ENCODE measurements around the gene RPH3AL.

The RPH3AL gene

DNA sequence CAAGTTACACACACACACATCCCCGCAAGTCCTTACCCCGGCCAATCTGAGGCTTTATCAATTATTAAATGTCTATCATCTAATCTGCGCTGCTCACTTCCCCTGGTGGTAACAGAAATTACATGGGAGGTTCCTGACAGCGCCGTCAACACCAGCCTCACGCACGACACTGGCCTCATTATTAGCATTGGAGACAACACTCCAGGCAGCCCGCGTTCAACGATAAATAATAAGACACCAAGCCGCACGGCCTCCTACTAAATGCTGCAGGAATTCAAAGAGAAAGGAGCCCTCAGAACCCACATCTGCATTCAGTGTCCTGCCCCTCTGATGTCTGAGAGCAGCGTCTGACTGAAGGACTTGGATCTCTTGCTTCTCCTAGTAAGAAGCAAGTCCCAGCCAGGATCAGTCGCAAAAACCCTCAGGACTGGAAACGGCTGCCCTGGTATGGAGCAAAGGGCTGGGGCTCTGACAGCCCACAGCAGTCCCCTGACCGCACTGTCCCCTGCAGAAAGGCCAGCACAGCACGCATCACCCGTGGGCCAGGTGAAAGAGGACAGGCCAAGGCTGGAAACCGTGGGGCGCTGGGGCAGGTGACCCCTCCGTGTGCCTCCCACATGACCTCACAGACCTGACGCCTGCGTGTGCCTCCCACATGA lies 7.6 kb upstream of the RPH3AL start (continued):
- TF ChIP-seq POU6F1 (CRISPR knock-in tag; IDR thresholded peaks at IDR 0.05; ENCODE audit: borderline replicate concordance, low read depth), result no peak
- TF ChIP-seq ZC3H10 (CRISPR knock-in tag; IDR thresholded peaks at IDR 0.05), result no peak

DNA sequence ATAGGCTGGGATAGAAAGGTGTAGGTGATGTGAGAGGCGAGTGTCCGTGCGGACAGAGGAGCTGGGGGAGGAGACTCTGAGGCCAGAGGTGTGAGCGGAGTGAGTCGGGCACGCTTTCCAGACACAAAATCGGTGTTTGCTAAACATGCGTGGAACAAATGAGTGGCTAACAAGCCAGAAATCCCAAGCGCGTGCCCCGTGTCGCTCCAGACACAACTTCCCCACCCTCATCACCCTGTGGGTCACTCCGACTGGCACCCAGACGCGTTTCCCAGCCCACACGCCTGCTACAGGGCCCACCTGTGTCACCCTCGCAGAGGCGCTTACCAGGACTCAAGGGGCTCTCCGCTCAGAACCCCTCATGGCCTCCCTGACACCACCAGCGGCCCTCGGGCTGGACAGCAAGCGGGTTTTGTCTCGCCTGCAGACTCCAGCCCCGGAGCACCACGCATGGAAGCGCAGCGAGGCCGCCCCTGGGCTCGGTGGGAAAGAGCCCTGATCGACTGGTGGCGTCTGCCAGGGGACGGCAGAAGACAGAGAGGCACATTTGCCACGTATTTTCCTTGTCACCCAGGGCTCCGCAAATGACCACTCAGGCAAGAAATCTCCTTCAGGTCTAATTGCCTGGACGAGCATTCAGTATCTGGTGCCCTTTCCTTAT lies 6.0 kb upstream of the RPH3AL start:
- no peak for ATAC-seq
- TF ChIP-seq, protein P1, sequence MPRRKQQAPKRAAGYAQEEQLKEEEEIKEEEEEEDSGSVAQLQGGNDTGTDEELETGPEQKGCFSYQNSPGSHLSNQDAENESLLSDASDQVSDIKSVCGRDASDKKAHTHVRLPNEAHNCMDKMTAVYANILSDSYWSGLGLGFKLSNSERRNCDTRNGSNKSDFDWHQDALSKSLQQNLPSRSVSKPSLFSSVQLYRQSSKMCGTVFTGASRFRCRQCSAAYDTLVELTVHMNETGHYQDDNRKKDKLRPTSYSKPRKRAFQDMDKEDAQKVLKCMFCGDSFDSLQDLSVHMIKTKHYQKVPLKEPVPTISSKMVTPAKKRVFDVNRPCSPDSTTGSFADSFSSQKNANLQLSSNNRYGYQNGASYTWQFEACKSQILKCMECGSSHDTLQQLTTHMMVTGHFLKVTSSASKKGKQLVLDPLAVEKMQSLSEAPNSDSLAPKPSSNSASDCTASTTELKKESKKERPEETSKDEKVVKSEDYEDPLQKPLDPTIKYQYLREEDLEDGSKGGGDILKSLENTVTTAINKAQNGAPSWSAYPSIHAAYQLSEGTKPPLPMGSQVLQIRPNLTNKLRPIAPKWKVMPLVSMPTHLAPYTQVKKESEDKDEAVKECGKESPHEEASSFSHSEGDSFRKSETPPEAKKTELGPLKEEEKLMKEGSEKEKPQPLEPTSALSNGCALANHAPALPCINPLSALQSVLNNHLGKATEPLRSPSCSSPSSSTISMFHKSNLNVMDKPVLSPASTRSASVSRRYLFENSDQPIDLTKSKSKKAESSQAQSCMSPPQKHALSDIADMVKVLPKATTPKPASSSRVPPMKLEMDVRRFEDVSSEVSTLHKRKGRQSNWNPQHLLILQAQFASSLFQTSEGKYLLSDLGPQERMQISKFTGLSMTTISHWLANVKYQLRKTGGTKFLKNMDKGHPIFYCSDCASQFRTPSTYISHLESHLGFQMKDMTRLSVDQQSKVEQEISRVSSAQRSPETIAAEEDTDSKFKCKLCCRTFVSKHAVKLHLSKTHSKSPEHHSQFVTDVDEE (CRISPR knock-in tag; IDR thresholded peaks at IDR 0.05), result no peak
- TF ChIP-seq ISL1 (CRISPR knock-in tag; IDR thresholded peaks at IDR 0.05) (no peak), CSRNP3 (CRISPR knock-in tag; IDR thresholded peaks at IDR 0.05) (no peak), ZNF565 (CRISPR knock-in tag; conservative IDR thresholded peaks at IDR 0.05; ENCODE audit: low read depth) (no peak), ZNF70 (CRISPR knock-in tag; IDR thresholded peaks at IDR 0.05) (no peak), RARB (CRISPR knock-in tag; IDR thresholded peaks at IDR 0.05) (no peak)

DNA sequence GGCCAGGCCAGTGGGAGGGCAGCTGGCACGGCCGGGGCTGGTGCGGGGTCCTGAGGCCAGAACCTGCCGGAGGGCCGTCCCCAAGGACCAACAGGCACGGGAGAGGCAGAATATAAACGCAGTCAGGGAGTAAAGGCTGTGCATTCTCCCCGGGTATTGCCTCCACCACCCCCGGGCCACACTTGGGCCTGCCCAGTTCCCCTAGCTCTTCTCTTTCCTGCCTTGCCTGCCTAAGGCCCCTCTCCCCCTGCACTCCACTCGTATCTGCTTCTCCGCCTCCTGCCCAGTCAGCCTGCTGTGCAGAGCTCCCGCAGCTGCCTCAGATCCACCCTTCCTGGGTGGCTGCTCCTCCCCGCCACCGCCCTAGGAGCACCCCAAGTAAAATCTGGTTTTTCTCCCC lies 5.0 kb upstream of the RPH3AL start:
- no peak for ATAC-seq
- TF ChIP-seq ESRRG (CRISPR knock-in tag; IDR thresholded peaks at IDR 0.05) (no peak), ZNF8 (CRISPR knock-in tag; IDR thresholded peaks at IDR 0.05) (no peak), ARNTL (CRISPR knock-in tag; IDR thresholded peaks at IDR 0.05; ENCODE audit: borderline replicate concordance, low read depth) (no peak), ISL1 (CRISPR knock-in tag; IDR thresholded peaks at IDR 0.05) (no peak), ZFP30 (CRISPR knock-in tag; IDR thresholded peaks at IDR 0.05) (no peak), TOX (CRISPR knock-in tag; IDR thresholded peaks at IDR 0.05; ENCODE audit: borderline replicate concordance) (no peak), TCF4 (CRISPR knock-in tag; IDR thresholded peaks at IDR 0.05; ENCODE audit: borderline replicate concordance) (no peak), GLIS3 (CRISPR knock-in tag; IDR thresholded peaks at IDR 0.05) (no peak), RARB (CRISPR knock-in tag; IDR thresholded peaks at IDR 0.05) (no peak)
- TF ChIP-seq, protein P1 (CRISPR knock-in tag; IDR thresholded peaks at IDR 0.05), result no peak

GRCh38 chr17:356671-357434 lies 4.2 kb upstream of the RPH3AL start:
- no peak for ATAC-seq
- TF ChIP-seq GLIS3 (CRISPR knock-in tag; IDR thresholded peaks at IDR 0.05) (no peak), ISL1 (CRISPR knock-in tag; IDR thresholded peaks at IDR 0.05) (peak; percentile 30; the same call in 1 of the 2 replicates)
